Neural cell (in vitro differentiated cells): Measurements from ENCODE around the gene KIF3B. TPM values are rescaled to one million over a fixed set of nuclear protein-coding genes. Genes with fewer than 3 reads are reported as not detected.

Source experiments
- H2AFZ ChIP-seq: fragments of 200-600, 300-800 bp; sonication (generic), shearing (Covaris generic); 2 replicates; pipeline ENCODE4 v1.6.0; 2014; ENCODE audit warnings: low read depth, mild to moderate bottlenecking, antibody characterized with exemption, low read length, moderate library complexity
- H3F3A ChIP-seq: fragments of 200-600 bp; shearing (Covaris generic); 2 replicates; pipeline ENCODE4 v1.6.1; 2016; ENCODE audit warnings: mild to moderate bottlenecking, moderate library complexity, mixed read lengths, antibody characterized with exemption, low read length; ENCODE audit not compliant: insufficient read depth, poor library complexity, severe bottlenecking
- H3K27ac ChIP-seq: fragments of 200-600, 300-800 bp; sonication (generic), shearing (Covaris generic); 2 replicates; pipeline ENCODE4 v1.5.1; 2014; ENCODE audit warnings: mild to moderate bottlenecking, low read length, moderate library complexity
- H3K27me3 ChIP-seq: fragments of 300-800, 200-600 bp; sonication (generic), shearing (Covaris generic); 2 replicates; pipeline ENCODE4 v1.6.0; 2014; ENCODE audit warnings: mild to moderate bottlenecking, low read depth, low read length, moderate library complexity; ENCODE audit not compliant: insufficient read depth
- H3K36me3 ChIP-seq: fragments of 300-800, 200-600 bp; sonication (generic), shearing (Covaris generic); 2 replicates; pipeline ENCODE4 v1.5.1; 2014; ENCODE audit warnings: mild to moderate bottlenecking, antibody characterized with exemption, low read length, moderate library complexity; ENCODE audit not compliant: insufficient read depth
- H3K4me2 ChIP-seq: fragments of 300-800, 200-600 bp; sonication (generic), shearing (Covaris generic); 2 replicates; pipeline ENCODE4 v1.6.0; 2014; ENCODE audit warnings: mild to moderate bottlenecking, low read length
- H3K4me3 ChIP-seq: fragments of 300-800, 200-600 bp; sonication (generic), shearing (Covaris generic); 2 replicates; pipeline ENCODE4 v1.5.1; 2014; ENCODE audit warnings: mild to moderate bottlenecking, low read length, moderate library complexity
- H3K79me2 ChIP-seq: fragments of 200-600 bp; shearing (Covaris generic); replicated peaks from 2 replicates; pipeline ENCODE4 v1.6.0; 2014; ENCODE audit warnings: mild to moderate bottlenecking, low read length, moderate library complexity; ENCODE audit not compliant: insufficient read depth
- H3K9ac ChIP-seq: fragments of 300-800, 200-600 bp; sonication (generic), shearing (Covaris generic); 2 replicates; pipeline ENCODE4 v1.6.1; 2016; ENCODE audit warnings: mild to moderate bottlenecking, low read length, mixed read lengths
- H3K9me2 ChIP-seq: fragments of 200-600 bp; shearing (Covaris generic); 2 replicates; pipeline ENCODE4 v1.6.1; 2016; ENCODE audit warnings: mild to moderate bottlenecking, low read length, mixed read lengths; ENCODE audit not compliant: insufficient read depth
- H3K9me3 ChIP-seq: fragments of 200-600, 300-800 bp; sonication (generic), shearing (Covaris generic); 2 replicates; pipeline ENCODE4 v1.6.1; 2016; ENCODE audit warnings: mild to moderate bottlenecking, mixed run types, low read length, moderate library complexity, mixed read lengths
- H4K20me1 ChIP-seq: fragments of 200-600 bp; shearing (Covaris generic); 2 replicates; pipeline ENCODE4 v1.6.1; 2016; ENCODE audit warnings: mild to moderate bottlenecking, mixed run types; ENCODE audit not compliant: insufficient read depth
- CTCF ChIP-seq: fragments of 450-650 bp; IDR thresholded peaks from 2 replicates; pipeline ENCODE4 v1.5.1; 2014; ENCODE audit warnings: antibody characterized with exemption, mild to moderate bottlenecking, moderate library complexity; ENCODE audit not compliant: poor library complexity, severe bottlenecking
- EP300 ChIP-seq: fragments of 450-650 bp; conservative IDR thresholded peaks from 2 replicates; pipeline ENCODE4 v1.6.1; 2014; ENCODE audit warnings: antibody characterized with exemption, mild to moderate bottlenecking, moderate library complexity; ENCODE audit not compliant: poor library complexity, severe bottlenecking
- EZH2 ChIP-seq: fragments of 200-600, 300-800 bp; shearing (Covaris generic), sonication (generic); IDR thresholded peaks from 2 replicates; pipeline ENCODE4 v1.6.1; 2014; ENCODE audit warnings: antibody characterized with exemption, low read length, borderline replicate concordance, mild to moderate bottlenecking; ENCODE audit not compliant: insufficient read depth, poor library complexity, severe bottlenecking
- MXI1 ChIP-seq: fragments of 450-650 bp; conservative IDR thresholded peaks from 2 replicates; pipeline ENCODE4 v1.6.1; 2014; ENCODE audit warnings: antibody characterized with exemption, mild to moderate bottlenecking; ENCODE audit not compliant: poor library complexity, severe bottlenecking
- POLR2AphosphoS5 ChIP-seq: IDR thresholded peaks from 2 replicates; pipeline ENCODE4 v1.6.1; 2012
- RAD21 ChIP-seq: fragments of 450-650 bp; conservative IDR thresholded peaks from 2 replicates; pipeline ENCODE4 v1.6.1; 2014; ENCODE audit warnings: antibody characterized with exemption, mild to moderate bottlenecking, moderate library complexity
- REST ChIP-seq: IDR thresholded peaks from 2 replicates; pipeline ENCODE4 v1.6.1; 2012; ENCODE audit warnings: borderline replicate concordance
- SMC3 ChIP-seq: fragments of 450-650 bp; conservative IDR thresholded peaks from 2 replicates; pipeline ENCODE4 v1.6.1; 2014; ENCODE audit warnings: antibody characterized with exemption, mild to moderate bottlenecking, moderate library complexity; ENCODE audit not compliant: poor library complexity
- TAF1 ChIP-seq: IDR thresholded peaks from 2 replicates; pipeline ENCODE4 v1.6.1; 2012; ENCODE audit warnings: low read depth
- polyA plus RNA-seq: library from polyadenylated mRNA; depleted of rRNA; stranded (reverse); fragments of >200 nt; gene quantifications from 2 replicates; pipeline ENCODE4 v1.2.3, GENCODE V29; 2014

Gene KIF3B
- polyA plus RNA-seq, 1 donor from 2014 or later, result 49.4 TPM

- H3K9me3 ChIP-seq, result no peaks in the 10 kb centered on the region
- no peak overlapping the region for H3K4me3 ChIP-seq
- H4K20me1 ChIP-seq, result no peaks in the 10 kb centered on the region
- TF ChIP-seq EP300 (no peak), REST (no peak), CTCF (no peak), SMC3 (no peak), POLR2AphosphoS5 (no peak), EZH2 (no peak), MXI1 (no peak), RAD21 (no peak), TAF1 (no peak)
- no peaks in the 10 kb centered on the region for H3K27me3 ChIP-seq
- H3K36me3 ChIP-seq, result no peaks in the 10 kb centered on the region
- H3F3A ChIP-seq, result no peaks in the 10 kb centered on the region
- H2AFZ ChIP-seq, result no peak overlapping the region
- no peaks in the 10 kb centered on the region for H3K9me2 ChIP-seq
- no peak overlapping the region for H3K4me2 ChIP-seq
- H3K79me2 ChIP-seq, result no peaks in the 10 kb centered on the region
- no peak overlapping the region for H3K27ac ChIP-seq
- no peak overlapping the region for H3K9ac ChIP-seq
These were observed 60.6 kb downstream of the KIF3B start for GRCh38 chr20:32337937-32338661.

GRCh38 chr20:32338665-32339064 is 61.2 kb downstream of the KIF3B start:
- Histone ChIP-seq H4K20me1 (no peaks in the 10 kb centered on the region), H3K9me2 (no peaks in the 10 kb centered on the region), H3K4me2 (no peak overlapping the region), H3K27me3 (no peaks in the 10 kb centered on the region), H3K36me3 (no peaks in the 10 kb centered on the region), H3K79me2 (no peaks in the 10 kb centered on the region), H3K9ac (no peak overlapping the region), H2AFZ (no peak overlapping the region), H3K9me3 (no peaks in the 10 kb centered on the region), H3F3A (no peaks in the 10 kb centered on the region), H3K27ac (no peak overlapping the region), H3K4me3 (no peak overlapping the region)
- TF ChIP-seq TAF1 (no peak), RAD21 (no peak), EZH2 (no peak), MXI1 (no peak), EP300 (no peak), REST (no peak), SMC3 (no peak), POLR2AphosphoS5 (no peak), CTCF (no peak)
